ENCODE data around the gene DDIT3.

Gene DDIT3

GRCh38 chr12:57483466-57483865, 36.8 kb downstream of the DDIT3 start:
- no peak for TF ChIP-seq POLR2A (IDR thresholded peaks at IDR 0.05; ENCODE audit: low read depth, low read length)
- DNase-seq (ENCODE audit: insufficient read length, low spot score) (no peak), FAIRE-seq (no peak)

- no peak for FAIRE-seq
Measured at GRCh38 chr12:57481671-57482070, 38.6 kb downstream of the DDIT3 start.

GRCh38 chr12:57479376-57480115, 40.8 kb downstream of the DDIT3 start, which contains the start of gene ARHGAP9:
Gene ARHGAP9 (minus strand): TSS chr12:57479866. CDS start chr12:57479406, 460 bp downstream.
- DNase-seq (ENCODE audit: insufficient read length, low spot score): no peak
- FAIRE-seq: no peak
- TF ChIP-seq POLR2A (IDR thresholded peaks at IDR 0.05; ENCODE audit: low read depth, low read length): no peak

More at GRCh38 chr12:57481671-57482070, 38.6 kb downstream of the DDIT3 start:
- TF ChIP-seq POLR2A (IDR thresholded peaks at IDR 0.05; ENCODE audit: low read depth, low read length): no peak
- no peak for DNase-seq (ENCODE audit: insufficient read length, low spot score)

- FAIRE-seq (no peak), DNase-seq (ENCODE audit: insufficient read length, low spot score) (no peak)
- no peak for TF ChIP-seq POLR2A (IDR thresholded peaks at IDR 0.05; ENCODE audit: low read depth, low read length)
Measured at GRCh38 chr12:57479043-57479375, 41.3 kb downstream of the DDIT3 start.

- FAIRE-seq: no peak
- DNase-seq (ENCODE audit: insufficient read length, low spot score): no peak
- no peak for TF ChIP-seq POLR2A (IDR thresholded peaks at IDR 0.05; ENCODE audit: low read depth, low read length)
Measured at GRCh38 chr12:57477710-57478681, 42.3 kb downstream of the DDIT3 start.

- no peak for DNase-seq (ENCODE audit: insufficient read length, low spot score)
- FAIRE-seq: no peak
- TF ChIP-seq POLR2A (IDR thresholded peaks at IDR 0.05; ENCODE audit: low read depth, low read length): no peak
Measured at GRCh38 chr12:57476993-57477709, 43.2 kb downstream of the DDIT3 start.

GRCh38 chr12:57476162-57476992, 43.9 kb downstream of the DDIT3 start:
- no peak for FAIRE-seq
- DNase-seq (ENCODE audit: insufficient read length, low spot score): no peak
- no peak for TF ChIP-seq POLR2A (IDR thresholded peaks at IDR 0.05; ENCODE audit: low read depth, low read length)

GRCh38 chr12:57475271-57476161, 44.8 kb downstream of the DDIT3 start:
- no peak for FAIRE-seq
- DNase-seq (ENCODE audit: insufficient read length, low spot score): no peak
- TF ChIP-seq POLR2A (IDR thresholded peaks at IDR 0.05; ENCODE audit: low read depth, low read length): no peak

GRCh38 chr12:57474862-57475261, 45.5 kb downstream of the DDIT3 start:
- no peak for DNase-seq (ENCODE audit: insufficient read length, low spot score)
- FAIRE-seq: no peak
- TF ChIP-seq POLR2A (IDR thresholded peaks at IDR 0.05; ENCODE audit: low read depth, low read length): no peak

- FAIRE-seq: no peak
- no peak for DNase-seq (ENCODE audit: insufficient read length, low spot score)
- TF ChIP-seq POLR2A (IDR thresholded peaks at IDR 0.05; ENCODE audit: low read depth, low read length): no peak
Measured at GRCh38 chr12:57474430-57474829, 45.9 kb downstream of the DDIT3 start.

- FAIRE-seq: no peak
- no peak for DNase-seq (ENCODE audit: insufficient read length, low spot score)
- no peak for TF ChIP-seq POLR2A (IDR thresholded peaks at IDR 0.05; ENCODE audit: low read depth, low read length)
Measured at GRCh38 chr12:57473886-57474285, 46.4 kb downstream of the DDIT3 start.

GRCh38 chr12:57473392-57473791, 46.9 kb downstream of the DDIT3 start:
- DNase-seq (ENCODE audit: insufficient read length, low spot score): no peak
- no peak for TF ChIP-seq POLR2A (IDR thresholded peaks at IDR 0.05; ENCODE audit: low read depth, low read length)
- no peak for FAIRE-seq
